Epithelial cell of prostate (primary cell): Measurements from ENCODE around the gene OLIG3.

Source experiments
- DNase-seq: peaks from one replicate; pipeline ENCODE4 v3.0.0-alpha.2; 2011; ENCODE audit warnings: low read depth, low spot score
- H3K27ac ChIP-seq: fragments of 450-650 bp; 2 replicates; pipeline ENCODE4 v1.5.1; 2017; ENCODE audit warnings: mild to moderate bottlenecking

The OLIG3 gene

GRCh38 chr6:137494281-137494987, at the start of gene OLIG3:
OLIG3 (minus strand) TSS chr6:137494394; CDS start chr6:137494170, 224 bp downstream.
- no peak for DNase-seq
- H3K27ac ChIP-seq: no peak within 1 kb of the TSS

GRCh38 chr6:137543114-137543513, 48.9 kb upstream of the OLIG3 start:
- H3K27ac ChIP-seq: no peak overlapping the region
- DNase-seq: no peak

- DNase-seq: no peak
- no peak overlapping the region for H3K27ac ChIP-seq
These were observed 48.5 kb upstream of the OLIG3 start for GRCh38 chr6:137542713-137543112.

GRCh38 chr6:137541534-137542063, 47.4 kb upstream of the OLIG3 start:
- no peak overlapping the region for H3K27ac ChIP-seq
- DNase-seq: no peak

GRCh38 chr6:137536104-137536773, 42.0 kb upstream of the OLIG3 start:
- no peak overlapping the region for H3K27ac ChIP-seq
- DNase-seq: no peak

- DNase-seq: no peak
- no peak overlapping the region for H3K27ac ChIP-seq
These were observed 37.3 kb upstream of the OLIG3 start for GRCh38 chr6:137531376-137532092.

- no peak overlapping the region for H3K27ac ChIP-seq
- no peak for DNase-seq
These were observed 36.2 kb upstream of the OLIG3 start for GRCh38 chr6:137530404-137530803.

GRCh38 chr6:137522831-137523230, 28.6 kb upstream of the OLIG3 start:
- no peak for DNase-seq
- no peak overlapping the region for H3K27ac ChIP-seq

- no peak overlapping the region for H3K27ac ChIP-seq
- DNase-seq: no peak
These were observed 28.1 kb upstream of the OLIG3 start for GRCh38 chr6:137522198-137522798.

GRCh38 chr6:137520520-137520919, 26.3 kb upstream of the OLIG3 start:
- H3K27ac ChIP-seq: no peak overlapping the region
- no peak for DNase-seq

GRCh38 chr6:137519629-137520176, 25.5 kb upstream of the OLIG3 start:
- no peak overlapping the region for H3K27ac ChIP-seq
- no peak for DNase-seq

GRCh38 chr6:137518386-137518983, 24.3 kb upstream of the OLIG3 start:
- DNase-seq: no peak
- no peak overlapping the region for H3K27ac ChIP-seq

GRCh38 chr6:137514418-137514817, 20.2 kb upstream of the OLIG3 start:
- no peak for DNase-seq
- H3K27ac ChIP-seq: no peak overlapping the region

GRCh38 chr6:137512757-137513605, 18.8 kb upstream of the OLIG3 start:
- no peak overlapping the region for H3K27ac ChIP-seq
- no peak for DNase-seq

GRCh38 chr6:137510923-137511322, 16.7 kb upstream of the OLIG3 start:
- no peak for DNase-seq
- no peak overlapping the region for H3K27ac ChIP-seq

- H3K27ac ChIP-seq: no peak overlapping the region
- no peak for DNase-seq
These were observed 4.4 kb upstream of the OLIG3 start for GRCh38 chr6:137498481-137499190.

GRCh38 chr6:137497721-137498463, 3.7 kb upstream of the OLIG3 start:
- DNase-seq: no peak

More at GRCh38 chr6:137497721-137498463, 3.7 kb upstream of the OLIG3 start:
- H3K27ac ChIP-seq: no peak overlapping the region
